HuH-7 (cell line): ENCODE results near the gene TNFSF8.

Source experiments
- DNase-seq: peaks from one replicate; pipeline ENCODE4 v3.0.0; 2011; ENCODE audit warnings: low spot score

Gene TNFSF8

GRCh38 chr9:114869845-114870244 is 60.5 kb downstream of the TNFSF8 start:
- DNase-seq, result no peak

- no peak for DNase-seq
Measured at GRCh38 chr9:114869378-114869777, 61.0 kb downstream of the TNFSF8 start.

GRCh38 chr9:114867327-114867726 is 63.1 kb downstream of the TNFSF8 start:
- no peak for DNase-seq

GRCh38 chr9:114864471-114864870 is 65.9 kb downstream of the TNFSF8 start:
- DNase-seq, result no peak

GRCh38 chr9:114861922-114862605 is 68.3 kb downstream of the TNFSF8 start:
- DNase-seq, result no peak

- DNase-seq, result no peak
Measured at GRCh38 chr9:114861273-114861672, 69.1 kb downstream of the TNFSF8 start.

- no peak for DNase-seq
Measured at GRCh38 chr9:114860187-114860586, 70.2 kb downstream of the TNFSF8 start.

- no peak for DNase-seq
Measured at GRCh38 chr9:114856942-114857315, 73.5 kb downstream of the TNFSF8 start.

- no peak for DNase-seq
Measured at GRCh38 chr9:114856215-114856941, 74.0 kb downstream of the TNFSF8 start.

GRCh38 chr9:114855488-114855887 is 74.9 kb downstream of the TNFSF8 start:
- DNase-seq, result no peak

GRCh38 chr9:114854736-114855355 is 75.5 kb downstream of the TNFSF8 start:
- DNase-seq, result no peak

- DNase-seq, result no peak
Measured at GRCh38 chr9:114853071-114853855, 77.1 kb downstream of the TNFSF8 start.

- DNase-seq, result no peak
Measured at GRCh38 chr9:114852050-114852594, 78.3 kb downstream of the TNFSF8 start.

- no peak for DNase-seq
Measured at GRCh38 chr9:114851306-114851705, 79.1 kb downstream of the TNFSF8 start.
